Transverse colon (tissue), 4 donors: ENCODE results near the gene C12orf60. TPM values are rescaled to one million over a fixed set of nuclear protein-coding genes. Genes with fewer than 3 reads are reported as not detected.

Experiments
- DNase-seq: peaks from one replicate; pipeline ENCODE4 v3.0.0-alpha.2; 2019
- H3K27ac ChIP-seq, 4 donors: fragments of 200-600 bp; sonication (generic); 2 replicates each; pipeline ENCODE4 v1.5.1; 2016 to 2018; ENCODE audit warnings: inconsistent platforms in 4 of 4
- H3K27me3 ChIP-seq: fragments of 200-600 bp; sonication (generic); 2 replicates; pipeline ENCODE4 v1.5.1; 2017; ENCODE audit warnings: inconsistent platforms
- H3K36me3 ChIP-seq, 4 donors: fragments of 200-600 bp; sonication (generic); 2 replicates each; pipeline ENCODE4 v1.5.1; 2017 to 2019; ENCODE audit warnings: inconsistent platforms in 4 of 4
- H3K4me1 ChIP-seq, 4 donors: fragments of 200-600 bp; sonication (generic); 2 replicates each; pipeline ENCODE4 v1.5.1; 2017 to 2020; ENCODE audit warnings: inconsistent platforms in 4 of 4
- H3K4me3 ChIP-seq, 4 donors: fragments of 200-600 bp; sonication (generic); 1 replicate in 1 of 4; 2 replicates in 3 of 4; pipeline versions ENCODE4 v1.5.1 to v1.6.1; 2017 to 2019; ENCODE audit warnings: inconsistent platforms in 4 of 4
- H3K9me3 ChIP-seq, 2 donors: fragments of 200-600 bp; sonication (generic); 2 replicates each; pipeline ENCODE4 v1.5.1; 2017 to 2019; ENCODE audit warnings: inconsistent platforms in 2 of 2
- CTCF ChIP-seq, 5 experiments: fragments of 200-600 bp in 3 of 5; fragments of 450-650 bp in 2 of 5; sonication (generic) in 3 of 5; IDR thresholded peaks; 1 replicate in 2 of 5; 2 replicates in 3 of 5; pipeline ENCODE4 v1.5.1; 2016 to 2017; ENCODE audit warnings: antibody characterized with exemption in 5 of 5, inconsistent platforms in 3 of 5, mild to moderate bottlenecking in 2 of 5, moderate library complexity in 1 of 5
- EP300 ChIP-seq: sonication (generic); formaldehyde crosslinking; IDR thresholded peaks from one replicate; pipeline ENCODE4 v1.6.1; 2017; ENCODE audit warnings: antibody characterized with exemption, low read depth
- POLR2A ChIP-seq: fragments of 450-650 bp; IDR thresholded peaks from one replicate; pipeline ENCODE4 v1.6.1; 2016; ENCODE audit warnings: antibody characterized with exemption, mild to moderate bottlenecking, moderate library complexity
- POLR2AphosphoS5 ChIP-seq, 3 donors: sonication (generic); formaldehyde crosslinking; IDR thresholded peaks; one replicate each; pipeline ENCODE4 v1.6.1; 2016; ENCODE audit warnings: antibody characterized with exemption in 3 of 3
- WGBS, 2 donors: methylation state at CpG; one replicate each; pipeline ENCODE4 v1.1.5; 2018; ENCODE audit warnings: low coverage in 1 of 2; 5-methylcytosine and 5-hydroxymethylcytosine counted together
- in situ Hi-C, 4 donors: fragments of 200-750 bp; cut with MboI; loops; one replicate each; pipeline versions ENCODE4 v1.15.0 to v1.15.1; 2017; ENCODE audit warnings: low sequenced_read_pairs in 3 of 4, low pct_ligation_motif_present in 1 of 4, low pct_unique_long_range_greater_than_20kb in 1 of 4
- intact Hi-C: fragments of 100-400 bp; cut with DNase I; formaldehyde crosslinking; loops from one replicate; pipeline ENCODE4 v1.15.1; 2023; ENCODE audit warnings: low total_unique reads
- total RNA-seq, 4 donors: library from RNA; depleted of rRNA; stranded (reverse); fragments of >200 nt; gene quantifications; one replicate each; pipeline ENCODE4 v1.1.0, GENCODE V29; 2016

The C12orf60 gene
- total RNA-seq, 4 donors from 2014 or later, result 0.55 to 0.95 TPM; not detected in 2

GRCh38 chr12:14852880-14853279 is 49.4 kb downstream of the C12orf60 start:
- H3K27ac ChIP-seq, result no peak overlapping the region
- no peak overlapping the region for H3K4me3 ChIP-seq
- H3K27me3 ChIP-seq, result no peaks in the 10 kb centered on the region
- TF ChIP-seq POLR2AphosphoS5 (IDR thresholded peaks at IDR 0.05) (no peak), POLR2A (no peak), EP300 (no peak), CTCF (IDR thresholded peaks at IDR 0.05) (no peak)
- no peaks in the 10 kb centered on the region for H3K9me3 ChIP-seq
- H3K4me1 ChIP-seq, result peaks cover 0 to 4% (median 0%) of the 10 kb centered on the region in 4 donors
- no peaks in the 10 kb centered on the region for H3K36me3 ChIP-seq
- no peak for DNase-seq
- intact Hi-C loops, result loop anchor here (5.0 kb wide), 1 partner anchor 134 kb away; no protein-coding TSS in a partner anchor
- in situ Hi-C loops, result no loop called here

- intact Hi-C loops (loop anchor here (5.0 kb wide), 1 partner anchor 133 kb away; no protein-coding TSS in a partner anchor), in situ Hi-C loops (no loop called here)
- 64 to 71% methylated on average over 3 of the region's 3 CpGs for WGBS, 2 donors
- Histone ChIP-seq H3K4me3 (no peak overlapping the region), H3K9me3 (no peaks in the 10 kb centered on the region), H3K27ac (no peak overlapping the region), H3K4me1 (peaks cover 0 to 4% (median 0%) of the 10 kb centered on the region in 4 donors), H3K36me3 (no peaks in the 10 kb centered on the region), H3K27me3 (no peaks in the 10 kb centered on the region)
- no peak for DNase-seq
- TF ChIP-seq POLR2A, result no peak
- TF ChIP-seq POLR2AphosphoS5 (IDR thresholded peaks at IDR 0.05), result no peak
These were observed 50.5 kb downstream of the C12orf60 start for GRCh38 chr12:14853961-14854360.

- 54% methylated on average over 6 of the region's 6 CpGs for WGBS, 2 donors
- Histone ChIP-seq H3K27me3 (no peaks in the 10 kb centered on the region), H3K36me3 (no peaks in the 10 kb centered on the region), H3K4me1 (peaks cover 0 to 4% (median 0%) of the 10 kb centered on the region in 4 donors), H3K4me3 (no peak overlapping the region), H3K27ac (no peak overlapping the region), H3K9me3 (peaks cover 0 to under 1% of the 10 kb centered on the region in 2 donors)
- no peak for DNase-seq
- intact Hi-C loops (loop anchor here (5.0 kb wide), 1 partner anchor 133 kb away; no protein-coding TSS in a partner anchor), in situ Hi-C loops (no loop called here)
- TF ChIP-seq EP300, result no peak
- TF ChIP-seq CTCF (IDR thresholded peaks at IDR 0.05), result no peak
- TF ChIP-seq POLR2A, result no peak
- no peak for TF ChIP-seq POLR2AphosphoS5 (IDR thresholded peaks at IDR 0.05)
These were observed 51.2 kb downstream of the C12orf60 start for GRCh38 chr12:14854586-14855183.

- no peak overlapping the region for H3K27ac ChIP-seq
- no peak for TF ChIP-seq POLR2AphosphoS5 (IDR thresholded peaks at IDR 0.05)
- no peak for TF ChIP-seq EP300
- TF ChIP-seq CTCF (IDR thresholded peaks at IDR 0.05), result no peak
- no peak for TF ChIP-seq POLR2A
- no peak for DNase-seq
- no peak overlapping the region for H3K4me3 ChIP-seq
- intact Hi-C loops (no loop called here), in situ Hi-C loops (no loop called here)
- H3K9me3 ChIP-seq, result peaks cover 6 to 10% of the 10 kb centered on the region in 2 donors
- peaks cover 0 to 4% (median 0%) of the 10 kb centered on the region in 4 donors for H3K4me1 ChIP-seq
- no peaks in the 10 kb centered on the region for H3K36me3 ChIP-seq
- WGBS, 2 donors, result 83 to 100% methylated on average over 1 of the region's 1 CpG
- H3K27me3 ChIP-seq, result no peaks in the 10 kb centered on the region
These were observed 55.0 kb downstream of the C12orf60 start for GRCh38 chr12:14858513-14858912.

- Histone ChIP-seq H3K4me3 (no peak overlapping the region), H3K9me3 (peaks cover 6 to 10% of the 10 kb centered on the region in 2 donors), H3K4me1 (no peaks in the 10 kb centered on the region), H3K36me3 (no peaks in the 10 kb centered on the region), H3K27ac (no peak overlapping the region), H3K27me3 (no peaks in the 10 kb centered on the region)
- intact Hi-C loops (no loop called here), in situ Hi-C loops (no loop called here)
- TF ChIP-seq EP300 (no peak), POLR2AphosphoS5 (IDR thresholded peaks at IDR 0.05) (no peak), POLR2A (no peak), CTCF (IDR thresholded peaks at IDR 0.05) (no peak)
- DNase-seq, result no peak
These were observed 57.0 kb downstream of the C12orf60 start for GRCh38 chr12:14860490-14860889.
